ENCODE measurements around the gene FASN. TPM values are rescaled to one million over a fixed set of nuclear protein-coding genes. Genes with fewer than 3 reads are reported as not detected.

The FASN gene
- total RNA-seq, 1 donor from 2014 or later = 181 TPM

- intact Hi-C loops (cut with micrococcal nuclease) = loop anchor here (10.0 kb wide), 1 partner anchor 166 kb away; the partner anchor contains the start of gene MAFG
These were observed 7.3 kb downstream of the FASN start for GRCh38 chr17:82090549-82091263.

GRCh38 chr17:82089723-82090548, 8.1 kb downstream of the FASN start:
- intact Hi-C loops (cut with micrococcal nuclease) = loop anchor here (10.0 kb wide), 1 partner anchor 165 kb away; the partner anchor contains the start of gene MAFG

DNA sequence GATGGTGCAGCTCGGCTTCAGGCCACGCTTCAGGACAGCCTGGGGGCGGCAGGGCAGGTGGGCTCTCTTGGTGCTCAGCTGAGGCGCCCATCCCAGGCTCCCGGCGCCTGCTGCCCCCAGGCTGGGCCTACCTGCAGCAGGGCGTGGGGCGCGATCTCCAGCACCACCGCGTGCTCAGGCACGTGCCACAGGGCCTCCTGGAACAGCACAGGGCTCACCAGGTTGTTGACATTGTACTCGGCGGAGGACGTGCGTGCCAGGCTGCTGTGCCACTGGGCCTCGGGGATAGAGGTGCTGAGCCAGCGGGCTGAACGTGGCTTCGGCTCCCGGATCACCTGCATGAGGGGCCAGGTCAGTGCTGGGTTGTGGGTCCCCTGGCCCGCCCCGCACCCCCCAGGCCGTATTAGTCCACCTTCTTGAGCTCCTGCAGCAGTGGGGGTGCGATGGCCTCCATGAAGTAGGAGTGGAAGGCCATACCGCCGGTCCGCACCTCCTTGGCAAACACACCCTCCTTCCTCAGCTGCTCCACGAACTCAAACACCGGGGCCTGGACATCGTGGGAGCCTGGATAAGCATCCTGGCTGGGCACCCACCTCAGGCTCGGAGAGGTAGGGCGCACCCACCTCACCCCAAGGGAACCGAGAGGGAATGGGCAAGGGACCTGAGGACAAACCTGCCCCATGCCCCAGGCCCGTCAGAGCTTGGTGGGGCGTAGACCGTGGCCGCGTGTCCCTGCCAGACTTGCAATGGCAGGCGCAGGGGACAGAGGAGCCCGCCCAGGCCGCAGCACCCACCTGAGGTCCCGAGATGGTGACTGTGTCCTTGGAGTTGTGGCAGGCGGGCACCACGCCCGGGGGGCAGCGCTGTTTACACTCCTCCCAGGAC, 9.0 kb downstream of the FASN start:
- intact Hi-C loops (cut with micrococcal nuclease) = no loop called here

DNA sequence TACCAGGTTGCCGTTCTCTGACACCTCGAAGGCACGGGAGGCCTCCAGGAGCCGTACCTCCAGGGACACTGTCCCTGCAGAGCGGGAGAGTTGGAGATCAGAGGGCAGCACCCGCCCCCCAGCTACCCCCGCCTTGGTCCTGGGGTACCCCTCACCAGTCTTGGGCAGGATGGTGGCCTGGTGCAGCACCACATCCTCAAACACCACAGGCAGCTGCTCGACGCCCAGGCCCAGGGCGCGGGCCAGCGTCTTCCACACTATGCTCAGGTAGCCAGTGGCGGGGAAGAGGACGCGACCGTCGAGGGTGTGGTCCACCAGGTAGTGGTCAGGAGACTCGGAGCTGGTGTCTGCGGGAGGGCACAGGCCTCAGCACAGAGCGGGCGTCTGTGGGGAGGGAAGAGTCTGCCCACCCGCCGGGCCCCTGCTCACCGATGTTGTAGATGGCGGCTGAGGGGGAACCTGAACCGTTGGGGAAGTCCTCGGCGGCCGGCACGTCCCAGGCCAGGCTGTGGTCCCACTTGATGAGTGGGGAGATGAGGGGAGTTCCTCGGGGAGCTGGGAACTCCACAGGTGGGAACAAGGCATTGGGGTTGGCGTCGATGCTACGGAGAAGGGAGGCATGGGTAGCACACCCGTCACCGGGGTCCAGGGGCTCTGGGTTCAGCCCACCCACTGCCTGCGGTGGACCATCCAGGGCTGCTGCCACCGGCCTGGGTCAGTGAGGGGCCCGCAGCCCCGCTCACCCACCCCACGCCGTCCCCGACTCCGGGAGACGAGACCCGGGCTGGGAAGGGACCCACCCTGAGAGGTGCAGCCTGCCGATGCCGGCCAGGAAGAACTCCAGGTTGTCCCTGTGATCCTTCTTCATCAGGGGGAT, 9.8 kb downstream of the FASN start:
- intact Hi-C loops (cut with micrococcal nuclease) = no loop called here

DNA sequence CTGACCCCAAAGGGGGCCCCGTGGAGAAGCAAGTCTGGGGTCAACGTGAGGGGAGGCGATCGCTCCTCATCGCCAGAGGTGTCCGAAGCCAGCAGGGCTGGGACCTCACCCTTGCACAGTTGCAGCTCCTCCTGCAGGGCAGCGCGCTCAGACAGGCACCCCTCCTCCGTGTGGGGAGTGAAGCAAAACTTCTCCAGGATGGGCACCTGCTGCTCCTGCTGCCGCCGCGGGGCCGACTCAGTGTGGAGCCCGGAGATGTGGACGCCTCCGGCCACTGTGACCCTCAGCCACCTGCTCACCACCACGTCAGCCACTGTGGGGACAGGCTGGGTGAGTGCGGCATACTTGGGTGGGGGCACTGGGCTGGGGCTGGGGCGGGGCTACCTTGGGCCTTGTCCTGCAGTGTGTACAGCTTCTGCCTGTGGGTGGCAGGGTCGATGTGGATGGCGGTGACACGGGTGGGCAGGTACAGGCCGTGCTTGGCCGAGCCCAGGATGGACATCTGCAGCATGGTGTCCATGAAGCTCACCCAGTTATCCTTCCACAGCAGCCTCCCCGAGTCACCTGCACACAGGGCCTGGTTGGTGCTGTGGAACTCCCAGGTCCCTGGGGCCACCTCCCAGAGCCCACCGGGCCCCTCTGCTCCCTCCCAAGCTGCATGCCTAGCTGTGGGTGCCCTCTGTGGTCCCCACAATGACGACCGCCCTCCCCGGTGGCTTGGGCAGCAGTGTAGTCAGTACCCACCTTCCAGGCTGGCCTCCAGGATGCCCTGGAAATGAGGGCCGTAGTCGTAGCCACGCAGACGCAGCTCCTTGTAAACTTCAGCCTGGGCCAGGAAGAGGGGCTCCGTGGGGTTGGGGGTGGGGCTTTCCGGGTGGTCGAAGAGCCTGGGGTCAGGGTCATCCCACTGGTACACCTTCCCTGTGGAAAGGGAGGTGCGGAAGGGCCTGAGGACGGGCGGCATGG, 10.8 kb downstream of the FASN start:
- intact Hi-C loops (cut with micrococcal nuclease) = no loop called here

DNA sequence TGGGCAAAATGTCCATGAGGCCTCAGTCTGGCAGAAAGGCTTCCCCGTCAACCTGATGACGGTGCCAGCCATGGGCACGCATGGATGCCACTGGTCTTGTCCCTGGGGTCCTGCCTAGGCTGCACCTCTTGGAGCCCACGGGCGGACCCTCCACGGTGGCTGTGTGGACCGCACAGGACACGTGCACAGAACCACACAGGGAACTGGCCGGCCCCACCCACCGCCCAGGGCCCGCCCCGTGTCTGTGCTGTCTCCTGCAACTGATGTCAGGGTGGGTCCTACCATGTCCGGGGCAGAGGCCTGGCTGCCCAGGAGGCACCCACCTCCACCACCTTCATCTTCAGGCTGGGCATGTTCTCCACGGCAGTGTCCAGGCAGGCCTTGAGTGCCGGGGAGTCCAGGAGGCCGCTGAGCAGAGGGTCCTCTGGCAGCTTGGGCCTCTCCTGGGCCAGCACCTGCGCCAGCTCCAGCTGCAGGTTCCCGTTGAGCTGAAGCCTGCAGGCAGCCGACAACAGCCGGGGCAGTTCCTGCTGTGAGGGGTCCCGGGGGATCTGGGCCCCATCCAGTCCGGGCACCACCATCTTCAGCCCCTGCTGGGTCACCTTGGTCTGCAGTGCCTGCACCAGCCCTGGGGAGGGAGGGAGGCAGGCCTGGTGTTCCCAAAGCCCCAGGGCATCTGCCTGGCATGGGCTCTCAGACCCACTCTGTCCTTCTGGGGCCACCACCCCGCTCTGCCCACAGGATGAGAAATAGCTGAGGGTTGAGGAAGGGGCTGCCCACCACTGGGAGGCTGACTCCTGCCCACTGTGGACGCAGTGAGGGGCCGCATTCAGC, 11.9 kb downstream of the FASN start:
- intact Hi-C loops (cut with micrococcal nuclease) = no loop called here

DNA sequence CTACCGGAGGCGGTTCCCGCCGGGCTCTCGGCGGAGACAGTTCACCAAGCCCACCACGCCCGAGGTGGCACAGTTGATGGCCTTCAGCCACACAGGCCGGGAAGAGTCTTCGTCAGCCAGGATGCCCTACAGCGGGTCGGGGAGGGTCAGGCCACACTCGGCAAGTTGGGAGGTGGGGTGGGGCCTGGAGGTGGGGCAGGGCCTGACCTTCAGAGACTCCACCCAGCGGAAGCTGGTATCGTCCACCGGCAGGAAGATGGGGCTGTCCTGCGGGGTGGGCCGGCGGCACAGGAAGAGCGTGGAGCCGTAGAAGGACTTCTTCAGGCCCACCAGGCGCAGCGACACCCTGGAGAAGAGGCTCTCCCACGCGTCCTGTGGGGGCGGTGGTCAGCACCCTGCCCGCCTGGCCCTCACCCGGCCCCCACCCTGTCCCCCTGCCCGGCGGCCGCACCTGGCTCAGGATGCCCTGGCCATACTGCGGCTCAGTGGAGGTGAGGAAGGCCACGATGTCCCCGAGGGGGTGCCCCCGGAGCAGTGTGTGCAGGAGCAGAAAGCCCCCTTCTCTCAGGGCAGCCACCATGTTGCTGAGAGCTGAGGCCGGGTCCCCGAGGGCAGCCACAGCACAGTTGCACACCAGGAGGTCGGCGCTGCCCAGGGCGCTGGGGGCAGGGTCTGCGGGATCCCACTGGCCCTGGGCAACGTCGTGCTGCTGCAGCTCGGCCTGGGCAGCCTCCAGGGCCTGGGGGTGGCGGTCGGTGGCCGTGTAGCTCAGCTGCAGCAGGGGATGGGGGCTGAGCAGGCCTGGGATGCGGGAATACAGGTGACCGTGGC, 12.8 kb downstream of the FASN start:
- intact Hi-C loops (cut with micrococcal nuclease) = no loop called here

DNA sequence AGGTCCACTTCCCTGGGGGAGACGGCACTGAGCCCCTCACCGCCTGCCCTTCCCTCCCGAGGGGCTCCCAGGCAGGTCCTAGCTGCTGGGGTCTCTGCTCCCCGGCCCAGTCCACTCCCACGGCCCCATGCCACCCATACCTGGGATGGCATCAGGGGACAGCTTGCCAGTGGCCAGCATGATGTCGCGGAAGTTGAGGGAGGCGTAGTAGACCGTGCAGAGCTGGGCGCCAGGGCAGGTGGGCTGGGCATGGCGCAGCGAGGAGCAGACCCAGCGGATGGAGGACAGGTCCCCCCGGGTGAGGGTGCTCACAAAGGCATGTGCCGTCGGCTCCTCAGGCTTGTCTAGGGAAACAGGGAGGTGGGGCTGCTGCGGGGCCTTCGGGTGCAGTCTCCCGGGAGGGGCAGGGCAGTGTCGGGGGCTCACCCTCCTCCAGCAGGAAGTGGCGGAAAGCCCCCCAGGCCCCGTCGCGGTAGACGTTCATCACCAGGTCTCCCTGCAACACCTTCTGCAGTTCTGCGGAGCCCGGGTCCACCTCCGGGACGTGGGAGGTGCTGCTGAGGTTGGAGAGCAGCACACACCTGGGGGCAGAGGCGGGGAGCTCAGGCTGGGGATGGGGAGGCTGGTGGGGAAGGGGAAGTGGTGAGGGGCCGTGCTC, 13.5 kb downstream of the FASN start:
- intact Hi-C loops (cut with micrococcal nuclease) = no loop called here

DNA sequence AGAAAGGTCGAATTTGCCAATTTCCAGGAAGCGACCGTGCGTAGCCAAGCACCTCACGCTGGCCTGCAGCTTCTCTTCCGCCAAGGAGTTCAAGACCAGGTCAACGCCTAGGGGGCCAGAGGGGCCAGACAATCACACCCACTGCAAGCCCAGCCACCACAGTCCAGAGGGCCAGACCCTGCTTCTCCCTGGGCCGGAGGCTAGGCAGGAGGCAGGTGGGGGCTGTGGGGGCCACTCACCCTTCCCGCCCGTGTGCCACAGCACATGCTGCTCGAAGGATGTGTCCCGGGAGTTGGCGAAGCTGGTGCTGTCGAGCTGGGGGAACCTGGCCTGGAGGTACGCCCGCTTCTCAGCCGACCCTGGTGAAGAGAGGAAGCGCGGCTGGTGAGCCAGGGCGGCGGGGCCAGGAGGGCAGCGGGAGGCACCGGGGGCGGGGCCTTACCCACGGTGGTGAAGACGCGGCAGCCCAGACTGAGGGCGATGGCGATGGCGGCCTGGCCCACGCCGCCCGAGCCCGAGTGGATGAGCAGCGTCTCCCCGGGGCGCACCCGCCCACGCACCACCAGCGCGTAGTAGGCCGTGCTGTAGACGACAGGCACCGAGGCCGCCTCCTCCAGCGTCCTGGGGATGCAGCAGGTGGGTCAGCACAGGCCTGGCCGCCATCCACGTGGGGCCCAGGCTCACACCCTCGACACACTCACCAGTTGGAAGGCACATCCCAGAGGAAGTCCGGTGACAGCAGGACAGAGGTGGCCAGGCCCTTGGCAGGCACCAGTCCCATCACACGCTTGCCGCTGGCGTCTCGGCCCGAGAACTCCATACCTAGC, 14.3 kb downstream of the FASN start:
- intact Hi-C loops (cut with micrococcal nuclease) = no loop called here

- intact Hi-C loops (cut with micrococcal nuclease) = no loop called here
These were observed 15.0 kb downstream of the FASN start for GRCh38 chr17:82083009-82083408.

- intact Hi-C loops (cut with micrococcal nuclease) = no loop called here
These were observed 15.6 kb downstream of the FASN start for GRCh38 chr17:82082456-82082855.

DNA sequence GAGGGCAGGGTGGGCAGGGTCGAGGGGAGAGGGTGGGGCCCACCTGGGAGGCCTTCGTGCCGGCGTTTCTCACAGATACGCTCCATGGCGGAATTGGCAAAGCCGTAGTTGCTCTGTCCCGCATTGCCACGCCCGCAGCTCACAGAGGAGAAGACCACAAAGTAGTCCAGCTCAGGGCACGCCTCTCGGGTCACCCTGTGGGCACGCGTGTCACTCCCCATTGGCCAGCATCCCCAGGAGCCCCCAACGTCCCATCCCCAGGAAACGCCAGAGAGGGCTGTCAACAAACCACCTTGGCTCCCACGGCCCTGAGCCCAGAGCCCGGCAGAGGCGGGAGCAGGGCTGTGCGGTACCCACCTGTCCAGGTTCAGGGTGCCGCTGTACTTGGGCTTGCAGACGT, 16.1 kb downstream of the FASN start:
- intact Hi-C loops (cut with micrococcal nuclease) = no loop called here

DNA sequence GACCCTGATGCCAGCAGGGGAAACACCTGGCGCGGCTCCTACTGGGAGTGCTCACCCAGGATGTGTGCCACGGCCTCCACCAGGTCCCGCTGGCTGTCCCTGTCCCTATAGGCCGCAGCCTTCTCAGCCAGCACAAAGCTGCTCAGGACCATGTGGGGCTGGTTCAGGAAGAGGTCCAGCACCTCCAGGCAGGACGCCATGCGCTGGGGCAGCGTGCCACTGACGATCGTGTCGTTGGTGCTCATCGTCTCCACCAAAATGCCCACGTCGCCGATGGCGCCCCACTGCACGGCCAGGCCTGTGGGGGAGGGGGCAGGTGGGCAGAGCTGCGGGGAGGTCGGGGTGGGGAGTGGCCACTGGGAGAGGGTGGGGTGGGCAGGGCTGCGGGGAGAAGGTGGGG, 16.5 kb downstream of the FASN start:
- intact Hi-C loops (cut with micrococcal nuclease) = no loop called here

GRCh38 chr17:82080789-82081464, 17.1 kb downstream of the FASN start:
- intact Hi-C loops (cut with micrococcal nuclease) = no loop called here

DNA sequence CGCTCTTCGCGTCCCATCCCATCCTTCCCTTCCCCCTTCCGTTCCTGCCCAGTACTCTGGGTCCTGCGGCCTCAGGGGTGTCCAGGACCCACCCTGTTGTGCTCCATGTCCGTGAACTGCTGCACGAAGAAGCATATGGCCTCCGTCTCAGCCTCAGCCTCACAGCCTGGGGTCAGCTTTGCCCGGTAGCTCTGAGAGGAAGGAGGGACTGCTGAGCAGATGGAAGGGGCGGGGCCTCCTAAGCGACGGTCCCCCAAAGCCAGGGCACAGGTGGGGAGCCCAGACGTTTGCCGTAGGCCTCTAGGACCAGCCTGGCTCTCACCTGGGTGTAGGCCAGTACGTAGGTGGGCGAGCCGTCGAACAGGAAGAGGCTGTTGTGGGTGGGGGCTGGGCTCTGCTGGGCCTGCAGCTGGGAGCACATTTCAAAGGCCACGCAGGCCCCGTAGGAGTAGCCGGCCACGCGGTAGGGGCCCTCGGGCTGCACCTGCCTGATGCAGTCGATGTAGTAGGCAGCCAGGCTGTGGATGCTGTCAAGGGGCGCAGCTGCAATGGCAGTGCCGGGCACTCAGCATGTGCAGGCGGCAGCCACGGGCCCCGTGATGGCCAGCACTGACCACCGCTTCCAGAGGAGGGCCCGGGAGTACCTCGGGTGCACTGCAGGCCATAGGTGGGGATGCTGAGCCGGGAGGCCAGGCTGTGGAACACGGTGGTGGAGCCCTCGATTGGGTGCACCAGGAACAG, 17.8 kb downstream of the FASN start:
- intact Hi-C loops (cut with micrococcal nuclease) = no loop called here
